Uterus (tissue), 2 donors: Measurements from ENCODE around the gene SHANK2.

Source experiments
- CTCF ChIP-seq, 4 experiments: fragments of 200-600 bp in 2 of 4; fragments of 450-650 bp in 2 of 4; sonication (generic) in 2 of 4; IDR thresholded peaks; one replicate each; pipeline ENCODE4 v1.5.1; 2016 to 2019; ENCODE audit warnings: antibody characterized with exemption in 4 of 4, mild to moderate bottlenecking in 2 of 4, moderate library complexity in 1 of 4
- POLR2A ChIP-seq, 2 donors: fragments of 450-650 bp; IDR thresholded peaks; one replicate each; pipeline ENCODE4 v1.6.1; 2016; ENCODE audit warnings: antibody characterized with exemption in 2 of 2, mild to moderate bottlenecking in 1 of 2, moderate library complexity in 1 of 2

- TF ChIP-seq CTCF (IDR thresholded peaks at IDR 0.05) (no peak), POLR2A (IDR thresholded peaks at IDR 0.05) (no peak)
These were observed 48.1 kb downstream of the SHANK2 start for GRCh38 chr11:71204294-71204693.
